ENCODE measurements around the gene FLRT2.

The FLRT2 gene

GRCh38 chr14:85539510-85539909 is 9.6 kb downstream of the FLRT2 start:
- Histone ChIP-seq H3K4me1 (ENCODE audit: control insufficient read depth, insufficient read depth, low read length) (peaks cover 3% of the 10 kb centered on the region), H3K4me3 (ENCODE audit: low read length) (no peak overlapping the region), H3K4me2 (ENCODE audit: low read length) (no peak overlapping the region), H3K27me3 (ENCODE audit: control insufficient read depth, insufficient read depth, low read length) (no peaks in the 10 kb centered on the region), H3K9me3 (replicated peaks; ENCODE audit: low read length) (no peaks in the 10 kb centered on the region), H3K9ac (ENCODE audit: low read depth, low read length) (no peak overlapping the region), H3K36me3 (ENCODE audit: insufficient read depth, low read length) (no peaks in the 10 kb centered on the region)

DNA sequence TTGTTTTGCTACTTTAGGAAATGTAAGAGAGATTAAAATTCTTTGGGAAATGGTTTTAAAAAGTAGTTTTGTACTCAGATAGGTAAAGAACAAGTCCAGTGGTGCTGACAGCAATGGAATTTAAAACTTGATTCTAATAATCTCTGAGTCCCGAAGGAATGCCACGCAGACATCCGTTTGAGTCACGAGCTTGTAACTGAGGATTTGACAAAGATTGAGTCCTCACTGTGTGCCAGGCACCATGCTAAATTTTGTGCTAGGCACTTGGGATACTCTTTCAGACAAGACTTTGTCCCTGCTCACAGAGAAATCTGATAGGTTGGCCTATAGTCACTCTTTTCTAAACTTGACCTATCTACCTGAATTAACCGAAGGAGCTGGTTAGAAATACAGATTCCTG is 12.7 kb downstream of the FLRT2 start:
- H3K36me3 ChIP-seq (ENCODE audit: insufficient read depth, low read length): no peaks in the 10 kb centered on the region
- H3K27me3 ChIP-seq (ENCODE audit: control insufficient read depth, insufficient read depth, low read length): no peaks in the 10 kb centered on the region
- no peak overlapping the region for H3K4me3 ChIP-seq (ENCODE audit: low read length)
- H3K4me2 ChIP-seq (ENCODE audit: low read length): no peak overlapping the region
- no peak overlapping the region for H3K9ac ChIP-seq (ENCODE audit: low read depth, low read length)
- no peaks in the 10 kb centered on the region for H3K9me3 ChIP-seq (replicated peaks; ENCODE audit: low read length)
- H3K4me1 ChIP-seq (ENCODE audit: control insufficient read depth, insufficient read depth, low read length): no peaks in the 10 kb centered on the region

DNA sequence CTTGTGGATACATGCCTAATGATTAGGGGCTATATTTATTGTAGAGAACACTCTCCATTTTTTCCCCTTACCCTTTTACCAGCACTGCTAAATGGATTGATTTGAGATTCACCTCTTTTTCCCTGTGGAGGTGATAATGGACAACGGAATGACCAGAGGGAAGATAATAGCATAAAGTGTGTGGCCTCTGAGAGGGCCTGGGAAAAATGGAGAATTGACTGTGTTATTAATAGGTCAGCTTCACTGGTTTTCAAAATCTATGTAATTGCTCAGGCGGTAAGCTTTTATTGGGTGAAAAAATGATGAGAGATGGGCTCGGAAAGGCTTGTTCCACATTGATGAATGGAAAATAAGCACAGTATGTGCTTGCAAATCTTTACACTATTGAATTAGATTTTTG is 15.8 kb downstream of the FLRT2 start:
- no peaks in the 10 kb centered on the region for H3K36me3 ChIP-seq (ENCODE audit: insufficient read depth, low read length)

GRCh38 chr14:85546390-85546789 is 16.4 kb downstream of the FLRT2 start:
- H3K9me3 ChIP-seq (replicated peaks; ENCODE audit: low read length): no peaks in the 10 kb centered on the region
- no peaks in the 10 kb centered on the region for H3K4me1 ChIP-seq (ENCODE audit: control insufficient read depth, insufficient read depth, low read length)
- no peak overlapping the region for H3K4me3 ChIP-seq (ENCODE audit: low read length)
- no peak overlapping the region for H3K4me2 ChIP-seq (ENCODE audit: low read length)
- H3K27me3 ChIP-seq (ENCODE audit: control insufficient read depth, insufficient read depth, low read length): no peaks in the 10 kb centered on the region
- no peak overlapping the region for H3K9ac ChIP-seq (ENCODE audit: low read depth, low read length)
- H3K36me3 ChIP-seq (ENCODE audit: insufficient read depth, low read length): no peaks in the 10 kb centered on the region

More for the DNA sequence above, 15.8 kb downstream of the FLRT2 start:
- Histone ChIP-seq H3K27me3 (ENCODE audit: control insufficient read depth, insufficient read depth, low read length) (no peaks in the 10 kb centered on the region), H3K4me1 (ENCODE audit: control insufficient read depth, insufficient read depth, low read length) (no peaks in the 10 kb centered on the region), H3K4me2 (ENCODE audit: low read length) (no peak overlapping the region), H3K9ac (ENCODE audit: low read depth, low read length) (no peak overlapping the region), H3K4me3 (ENCODE audit: low read length) (no peak overlapping the region), H3K9me3 (replicated peaks; ENCODE audit: low read length) (no peaks in the 10 kb centered on the region)

GRCh38 chr14:85549697-85550096 is 19.8 kb downstream of the FLRT2 start:
- Histone ChIP-seq H3K9me3 (replicated peaks; ENCODE audit: low read length) (no peaks in the 10 kb centered on the region), H3K4me3 (ENCODE audit: low read length) (no peak overlapping the region), H3K9ac (ENCODE audit: low read depth, low read length) (no peak overlapping the region), H3K27me3 (ENCODE audit: control insufficient read depth, insufficient read depth, low read length) (no peaks in the 10 kb centered on the region), H3K4me2 (ENCODE audit: low read length) (no peak overlapping the region), H3K4me1 (ENCODE audit: control insufficient read depth, insufficient read depth, low read length) (no peaks in the 10 kb centered on the region), H3K36me3 (ENCODE audit: insufficient read depth, low read length) (no peaks in the 10 kb centered on the region)

DNA sequence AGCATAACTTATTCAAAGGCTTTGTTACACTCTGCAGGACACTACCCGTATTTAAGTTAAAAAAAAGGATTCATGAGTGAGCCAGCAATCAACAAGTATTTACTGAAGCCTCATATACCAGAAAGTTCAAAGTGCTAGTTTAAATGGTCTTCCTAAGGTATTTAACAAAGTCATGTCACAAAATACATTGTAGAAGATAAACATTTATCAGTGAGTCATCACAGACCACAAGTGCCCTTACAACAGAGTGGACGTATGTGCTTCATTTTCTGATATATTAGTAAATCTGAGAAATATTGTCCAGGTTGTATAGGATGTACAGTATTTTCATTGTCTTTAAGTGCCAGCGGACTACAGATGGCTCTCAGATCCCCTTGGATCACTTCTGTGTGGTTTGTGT is 24.2 kb downstream of the FLRT2 start:
- no peaks in the 10 kb centered on the region for H3K4me1 ChIP-seq (ENCODE audit: control insufficient read depth, insufficient read depth, low read length)
- H3K36me3 ChIP-seq (ENCODE audit: insufficient read depth, low read length): no peaks in the 10 kb centered on the region
- no peaks in the 10 kb centered on the region for H3K9me3 ChIP-seq (replicated peaks; ENCODE audit: low read length)
- no peak overlapping the region for H3K4me2 ChIP-seq (ENCODE audit: low read length)
- no peaks in the 10 kb centered on the region for H3K27me3 ChIP-seq (ENCODE audit: control insufficient read depth, insufficient read depth, low read length)
- no peak overlapping the region for H3K4me3 ChIP-seq (ENCODE audit: low read length)
- no peak overlapping the region for H3K9ac ChIP-seq (ENCODE audit: low read depth, low read length)

GRCh38 chr14:85556267-85556666 is 26.3 kb downstream of the FLRT2 start:
- no peak overlapping the region for H3K4me2 ChIP-seq (ENCODE audit: low read length)
- no peaks in the 10 kb centered on the region for H3K27me3 ChIP-seq (ENCODE audit: control insufficient read depth, insufficient read depth, low read length)

GRCh38 chr14:85558505-85558904 is 28.6 kb downstream of the FLRT2 start:
- Histone ChIP-seq H3K4me2 (ENCODE audit: low read length) (no peak overlapping the region), H3K27me3 (ENCODE audit: control insufficient read depth, insufficient read depth, low read length) (no peaks in the 10 kb centered on the region), H3K9me3 (replicated peaks; ENCODE audit: low read length) (no peaks in the 10 kb centered on the region), H3K4me1 (ENCODE audit: control insufficient read depth, insufficient read depth, low read length) (no peaks in the 10 kb centered on the region), H3K4me3 (ENCODE audit: low read length) (no peak overlapping the region), H3K9ac (ENCODE audit: low read depth, low read length) (no peak overlapping the region), H3K36me3 (ENCODE audit: insufficient read depth, low read length) (no peaks in the 10 kb centered on the region)

More at GRCh38 chr14:85556267-85556666, 26.3 kb downstream of the FLRT2 start:
- no peak overlapping the region for H3K4me3 ChIP-seq (ENCODE audit: low read length)
- no peaks in the 10 kb centered on the region for H3K9me3 ChIP-seq (replicated peaks; ENCODE audit: low read length)
- H3K9ac ChIP-seq (ENCODE audit: low read depth, low read length): no peak overlapping the region
- H3K36me3 ChIP-seq (ENCODE audit: insufficient read depth, low read length): no peaks in the 10 kb centered on the region
- no peaks in the 10 kb centered on the region for H3K4me1 ChIP-seq (ENCODE audit: control insufficient read depth, insufficient read depth, low read length)

- no peak overlapping the region for H3K4me2 ChIP-seq (ENCODE audit: low read length)
- no peaks in the 10 kb centered on the region for H3K36me3 ChIP-seq (ENCODE audit: insufficient read depth, low read length)
- H3K4me1 ChIP-seq (ENCODE audit: control insufficient read depth, insufficient read depth, low read length): peaks cover 29% of the 10 kb centered on the region
- H3K4me3 ChIP-seq (ENCODE audit: low read length): no peak overlapping the region
- H3K27me3 ChIP-seq (ENCODE audit: control insufficient read depth, insufficient read depth, low read length): no peaks in the 10 kb centered on the region
- no peaks in the 10 kb centered on the region for H3K9me3 ChIP-seq (replicated peaks; ENCODE audit: low read length)
- H3K9ac ChIP-seq (ENCODE audit: low read depth, low read length): no peak overlapping the region
Observed at GRCh38 chr14:85562630-85563029, 32.7 kb downstream of the FLRT2 start.

- H3K27me3 ChIP-seq (ENCODE audit: control insufficient read depth, insufficient read depth, low read length): no peaks in the 10 kb centered on the region
- no peaks in the 10 kb centered on the region for H3K36me3 ChIP-seq (ENCODE audit: insufficient read depth, low read length)
- peaks cover 29% of the 10 kb centered on the region for H3K4me1 ChIP-seq (ENCODE audit: control insufficient read depth, insufficient read depth, low read length)
- H3K4me3 ChIP-seq (ENCODE audit: low read length): no peak overlapping the region
- H3K9me3 ChIP-seq (replicated peaks; ENCODE audit: low read length): no peaks in the 10 kb centered on the region
- H3K9ac ChIP-seq (ENCODE audit: low read depth, low read length): no peak overlapping the region
- no peak overlapping the region for H3K4me2 ChIP-seq (ENCODE audit: low read length)
Observed at GRCh38 chr14:85564841-85565527, 35.0 kb downstream of the FLRT2 start.

DNA sequence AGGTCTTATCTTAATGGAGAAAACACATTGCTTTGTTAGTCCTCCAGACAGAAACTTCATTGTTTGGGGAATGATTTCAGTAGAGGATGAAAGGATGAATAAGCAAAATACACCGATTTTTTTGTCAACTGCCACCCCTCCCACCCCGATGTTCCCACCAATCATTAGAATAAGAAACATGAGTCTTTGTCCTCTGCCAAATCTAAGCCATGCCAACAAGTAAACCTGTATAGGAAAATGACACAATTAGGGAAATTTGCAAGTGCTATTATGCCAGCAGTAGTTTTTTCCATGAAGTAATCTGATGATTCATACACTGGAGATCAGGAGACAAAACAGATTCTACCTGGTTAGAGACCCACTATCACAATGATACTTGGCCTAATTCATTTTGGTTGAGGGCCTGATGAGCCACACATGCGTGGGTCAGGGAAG is 35.9 kb downstream of the FLRT2 start:
- Histone ChIP-seq H3K36me3 (ENCODE audit: insufficient read depth, low read length) (no peaks in the 10 kb centered on the region), H3K9ac (ENCODE audit: low read depth, low read length) (peak overlapping the region; percentile 37), H3K4me2 (ENCODE audit: low read length) (peak overlapping the region; percentile 47), H3K9me3 (replicated peaks; ENCODE audit: low read length) (no peaks in the 10 kb centered on the region), H3K27me3 (ENCODE audit: control insufficient read depth, insufficient read depth, low read length) (no peaks in the 10 kb centered on the region), H3K4me1 (ENCODE audit: control insufficient read depth, insufficient read depth, low read length) (peaks cover 29% of the 10 kb centered on the region), H3K4me3 (ENCODE audit: low read length) (no peak overlapping the region)

GRCh38 chr14:85566603-85567002 is 36.7 kb downstream of the FLRT2 start:
- Histone ChIP-seq H3K27me3 (ENCODE audit: control insufficient read depth, insufficient read depth, low read length) (no peaks in the 10 kb centered on the region), H3K4me2 (ENCODE audit: low read length) (peak overlapping the region; percentile 47), H3K9me3 (replicated peaks; ENCODE audit: low read length) (no peaks in the 10 kb centered on the region), H3K9ac (ENCODE audit: low read depth, low read length) (peak overlapping the region; percentile 37), H3K4me3 (ENCODE audit: low read length) (no peak overlapping the region), H3K4me1 (ENCODE audit: control insufficient read depth, insufficient read depth, low read length) (peaks cover 29% of the 10 kb centered on the region), H3K36me3 (ENCODE audit: insufficient read depth, low read length) (no peaks in the 10 kb centered on the region)
